Adrenal gland (tissue), 12 donors: ENCODE data around the gene ROR2. TPM values are rescaled to one million over a fixed set of nuclear protein-coding genes. Genes with fewer than 3 reads are reported as not detected.

Experiments
- DNase-seq, 7 donors: peaks; one replicate each; pipeline ENCODE4 v3.0.0-alpha.2; 2019 to 2020
- H3K27ac ChIP-seq, 5 donors: fragments of 200-600 bp; sonication (generic) in 4 of 5; 1 replicate in 3 of 5; 2 replicates in 2 of 5; pipeline versions ENCODE4 v1.5.1 to v1.8.0; 2016 to 2020; ENCODE audit warnings: mild to moderate bottlenecking in 1 of 5
- H3K27me3 ChIP-seq: fragments of 200-600 bp; 2 replicates; pipeline ENCODE4 v1.8.0; 2021
- H3K36me3 ChIP-seq, 2 donors: fragments of 200-600 bp; replicated peaks in 1 of 2; 1 replicate in 1 of 2; 2 replicates in 1 of 2; pipeline versions ENCODE4 v1.5.1 to v1.8.0; 2018 to 2022
- H3K4me1 ChIP-seq, 2 donors: fragments of 200-600 bp; replicated peaks in 1 of 2; 1 replicate in 1 of 2; 2 replicates in 1 of 2; pipeline versions ENCODE4 v1.5.1 to v1.8.0; 2018 to 2021
- H3K4me3 ChIP-seq, 4 donors: fragments of 200-600 bp; sonication (generic) in 3 of 4; one replicate each; pipeline ENCODE4 v1.5.1; 2016 to 2018
- H3K9me3 ChIP-seq, 3 donors: fragments of 200-600 bp; sonication (generic) in 1 of 3; replicated peaks in 1 of 3; 1 replicate in 2 of 3; 2 replicates in 1 of 3; pipeline versions ENCODE4 v1.5.1 to v1.8.0; 2016 to 2021
- CTCF ChIP-seq, 6 experiments: fragments of 450-650 bp in 4 of 6; fragments of 200-600 bp in 2 of 6; sonication (generic) in 1 of 6; IDR thresholded peaks; 1 replicate in 5 of 6; 2 replicates in 1 of 6; pipeline versions ENCODE4 v1.5.1 to v1.8.0; 2016 to 2021; ENCODE audit warnings: antibody characterized with exemption in 6 of 6, mild to moderate bottlenecking in 2 of 6, moderate library complexity in 1 of 6
- POLR2A ChIP-seq, 2 donors: fragments of 450-650 bp; IDR thresholded peaks; one replicate each; pipeline ENCODE4 v1.6.1; 2017; ENCODE audit warnings: antibody characterized with exemption in 2 of 2, mild to moderate bottlenecking in 2 of 2, moderate library complexity in 1 of 2
- WGBS, 4 donors: extraction: QIAGEN DNeasy Blood & Tissue Kit in 2 of 4; methylation state at CpG; one replicate each; pipeline versions ENCODE4 v1.1.5 to v1.1.7; 2013 to 2017; 5-methylcytosine and 5-hydroxymethylcytosine counted together
- intact Hi-C, 2 donors: fragments of 100-400 bp; cut with DNase I; formaldehyde crosslinking; loops; one replicate each; pipeline versions ENCODE4 v1.14.1 to v1.15.0; 2022 to 2023
- polyA plus RNA-seq, 3 donors: library from polyadenylated mRNA; stranded (reverse); fragments of 200-250 nt in 2 of 3; fragments of 350-450 nt in 1 of 3; fragmentation: Illumina TruSeq in 1 of 3; extraction: RNeasy Lipid Tissue Mini Kit (QIAGEN cat#74804) in 1 of 3; gene quantifications; one replicate each; pipeline ENCODE4 v1.2.3, GENCODE V29; 2013 to 2014
- total RNA-seq, 9 donors: library from RNA; depleted of rRNA in 4 of 9; stranded (reverse); fragments of >200 nt in 4 of 9; fragments of 120-200 nt in 1 of 9; fragmentation: NEBNext Ultra II Directional in 1 of 9; extraction: Animal tissue kit (Norgen Biotek cat#: 25700) in 1 of 9; gene quantifications; one replicate each; pipeline versions ENCODE4 v1.1.0 to v1.2.4, GENCODE V29; 2013 to 2023
- donor health status: healthy with polysubstance abuse.
- donor health status: Bipolar disorder and iron deficiency.
- donor health status: DM: yes; HTN: yes; CAD: no.
- donor health status: DM: no; HTN: no; CAD: no.
- donor health status: DM: no; HTN: no; CAD: no.
- donor health status: DM: yes; HTN: yes; CAD: no.

Gene ROR2
- total and polyA plus RNA-seq, 12 donors, result 3.9 to 23.9 (median 11.4) TPM

GRCh38 chr9:91921371-91921770, 28.7 kb downstream of the ROR2 start:
- Histone ChIP-seq H3K4me1 (no peaks in the 10 kb centered on the region), H3K4me3 (no peak overlapping the region), H3K9me3 (no peaks in the 10 kb centered on the region), H3K36me3 (no peaks in the 10 kb centered on the region), H3K27me3 (no peaks in the 10 kb centered on the region), H3K27ac (no peak overlapping the region)
- DNase-seq, result peak in 1 of 7 donors; percentile 34
- TF ChIP-seq CTCF (IDR thresholded peaks at IDR 0.05), result no peak
- no peak for TF ChIP-seq POLR2A (IDR thresholded peaks at IDR 0.05)
- WGBS, 4 donors, result 88 to 91% (median 90%) methylated on average over 7 to 9 of the region's 9 CpGs
- intact Hi-C loops, result no loop called here

GRCh38 chr9:91920630-91921350, 29.2 kb downstream of the ROR2 start:
- H3K27ac ChIP-seq, result no peak overlapping the region
- intact Hi-C loops, result no loop called here
- H3K9me3 ChIP-seq, result no peaks in the 10 kb centered on the region
- no peaks in the 10 kb centered on the region for H3K4me1 ChIP-seq
- no peaks in the 10 kb centered on the region for H3K36me3 ChIP-seq
- no peak overlapping the region for H3K4me3 ChIP-seq
- 74 to 83% (median 77%) methylated on average over 6 of the region's 6 CpGs for WGBS, 4 donors
- DNase-seq, result peak in 1 of 7 donors; percentile 42
- TF ChIP-seq CTCF (IDR thresholded peaks at IDR 0.05), result no peak
- no peaks in the 10 kb centered on the region for H3K27me3 ChIP-seq

GRCh38 chr9:91919621-91920020, 30.4 kb downstream of the ROR2 start:
- TF ChIP-seq POLR2A (IDR thresholded peaks at IDR 0.05) (no peak), CTCF (IDR thresholded peaks at IDR 0.05) (no peak)
- 91 to 96% (median 93%) methylated on average over 5 of the region's 5 CpGs for WGBS, 4 donors
- Histone ChIP-seq H3K9me3 (no peaks in the 10 kb centered on the region), H3K36me3 (no peaks in the 10 kb centered on the region), H3K27me3 (no peaks in the 10 kb centered on the region), H3K27ac (no peak overlapping the region), H3K4me3 (no peak overlapping the region), H3K4me1 (no peaks in the 10 kb centered on the region)
- peak in 1 of 7 donors; percentile 9 for DNase-seq
- intact Hi-C loops, result no loop called here

GRCh38 chr9:91917436-91917835, 32.6 kb downstream of the ROR2 start:
- peaks cover 0 to 2% of the 10 kb centered on the region in 2 donors for H3K4me1 ChIP-seq
- H3K36me3 ChIP-seq, result no peaks in the 10 kb centered on the region
- H3K9me3 ChIP-seq, result no peaks in the 10 kb centered on the region
- intact Hi-C loops, result no loop called here
- no peaks in the 10 kb centered on the region for H3K27me3 ChIP-seq
- no peak overlapping the region for H3K27ac ChIP-seq
- TF ChIP-seq CTCF (IDR thresholded peaks at IDR 0.05), result no peak
- no peak for TF ChIP-seq POLR2A (IDR thresholded peaks at IDR 0.05)
- peak in 1 of 7 donors; percentile 13 for DNase-seq
- no peak overlapping the region for H3K4me3 ChIP-seq
- WGBS, 4 donors, result 84 to 93% (median 91%) methylated on average over 2 to 7 of the region's 7 CpGs
